Hepatocyte (in vitro differentiated cells): ENCODE data around the gene EDEM3. TPM values are rescaled to one million over a fixed set of nuclear protein-coding genes. Genes with fewer than 3 reads are reported as not detected.

ENCODE experiments used
- DNase-seq: peaks from one replicate; pipeline ENCODE4 v3.0.0-alpha.2; 2016; ENCODE audit warnings: low spot score
- H2AFZ ChIP-seq: fragments of 200-600 bp; sonication (generic); 2 replicates; pipeline ENCODE4 v1.6.0; 2016; ENCODE audit warnings: antibody characterized with exemption, mild to moderate bottlenecking
- H3K27ac ChIP-seq: fragments of 200-600 bp; sonication (generic); 2 replicates; pipeline ENCODE4 v1.5.1; 2016; ENCODE audit warnings: mild to moderate bottlenecking
- H3K27me3 ChIP-seq: fragments of 200-600 bp; sonication (generic); 2 replicates; pipeline ENCODE4 v1.6.1; 2016
- H3K36me3 ChIP-seq: fragments of 200-600 bp; sonication (generic); replicated peaks from 2 replicates; pipeline ENCODE4 v1.5.1; 2016; ENCODE audit warnings: low read depth; ENCODE audit not compliant: insufficient read depth
- H3K4me1 ChIP-seq: fragments of 200-600 bp; sonication (generic); 2 replicates; pipeline ENCODE4 v1.5.1; 2016; ENCODE audit warnings: mild to moderate bottlenecking, moderate library complexity; ENCODE audit not compliant: insufficient read depth
- H3K4me2 ChIP-seq: fragments of 200-600 bp; sonication (generic); 2 replicates; pipeline ENCODE4 v1.6.0; 2016
- H3K4me3 ChIP-seq: fragments of 200-600 bp; sonication (generic); 2 replicates; pipeline ENCODE4 v1.5.1; 2016; ENCODE audit warnings: mild to moderate bottlenecking
- H3K79me2 ChIP-seq: fragments of 200-600 bp; sonication (generic); 2 replicates; pipeline ENCODE4 v1.6.0; 2017; ENCODE audit warnings: mild to moderate bottlenecking
- H3K9me2 ChIP-seq: fragments of 200-600 bp; sonication (generic); replicated peaks from 2 replicates; pipeline ENCODE4 v1.6.0; 2017; ENCODE audit warnings: mild to moderate bottlenecking; ENCODE audit not compliant: insufficient read depth
- H3K9me3 ChIP-seq: fragments of 200-600 bp; sonication (generic); 2 replicates; pipeline ENCODE4 v1.5.1; 2016; ENCODE audit warnings: low read depth, mild to moderate bottlenecking
- H4K20me1 ChIP-seq: fragments of 200-600 bp; sonication (generic); 2 replicates; pipeline ENCODE4 v1.6.0; 2016; ENCODE audit warnings: mild to moderate bottlenecking; ENCODE audit not compliant: insufficient read depth, poor library complexity, severe bottlenecking
- EZH2 ChIP-seq: fragments of 200-600 bp; sonication (generic); IDR thresholded peaks from 2 replicates; pipeline ENCODE4 v1.6.1; 2016; ENCODE audit warnings: antibody characterized with exemption, mild to moderate bottlenecking, borderline replicate concordance
- EZH2phosphoT487 ChIP-seq: fragments of 200-600 bp; sonication (generic); IDR thresholded peaks from one replicate; pipeline ENCODE4 v1.6.1; 2018; ENCODE audit warnings: antibody characterized with exemption, mild to moderate bottlenecking, low read depth, moderate library complexity; ENCODE audit not compliant: unreplicated experiment, severe bottlenecking
- WGBS: methylation state at CpG from one replicate; pipeline ENCODE4 v1.1.6; 2016; ENCODE audit warnings: low lambda C conversion rate; ENCODE audit errors: missing lambda C conversion rate; 5-methylcytosine and 5-hydroxymethylcytosine counted together
- polyA plus RNA-seq: library from polyadenylated mRNA; unstranded; fragments of >200 nt; fragmentation: Nextera tagmentation; extraction: Ambion mirVana; gene quantifications from 2 replicates; pipeline ENCODE4 v1.2.1, GENCODE V29; 2016
- total RNA-seq: library from RNA; depleted of rRNA; stranded (reverse); fragments of >200 nt; gene quantifications from 2 replicates; pipeline ENCODE4 v1.2.3, GENCODE V29; 2014
- TF ChIP-seq, protein P1 (sequence below): fragments of 200-600 bp; sonication (generic); IDR thresholded peaks from 2 replicates; pipeline ENCODE4 v1.5.1; 2016; ENCODE audit warnings: antibody characterized with exemption, mild to moderate bottlenecking; ENCODE audit not compliant: poor library complexity

EDEM3 gene
- total and polyA plus RNA-seq, 2 experiments from 2014 or later = 14.9 to 54.1 TPM

- Histone ChIP-seq H4K20me1 (no peaks in the 10 kb centered on the region), H3K27ac (no peak overlapping the region), H3K36me3 (no peaks in the 10 kb centered on the region), H3K4me2 (no peak overlapping the region), H2AFZ (no peak overlapping the region), H3K79me2 (no peaks in the 10 kb centered on the region), H3K9me2 (no peaks in the 10 kb centered on the region), H3K9me3 (no peaks in the 10 kb centered on the region), H3K4me3 (no peak overlapping the region), H3K4me1 (peaks cover 4% of the 10 kb centered on the region), H3K27me3 (no peaks in the 10 kb centered on the region)
- DNase-seq = no peak
- TF ChIP-seq EZH2 (no peak), EZH2phosphoT487 (no peak)
- TF ChIP-seq, protein P1, sequence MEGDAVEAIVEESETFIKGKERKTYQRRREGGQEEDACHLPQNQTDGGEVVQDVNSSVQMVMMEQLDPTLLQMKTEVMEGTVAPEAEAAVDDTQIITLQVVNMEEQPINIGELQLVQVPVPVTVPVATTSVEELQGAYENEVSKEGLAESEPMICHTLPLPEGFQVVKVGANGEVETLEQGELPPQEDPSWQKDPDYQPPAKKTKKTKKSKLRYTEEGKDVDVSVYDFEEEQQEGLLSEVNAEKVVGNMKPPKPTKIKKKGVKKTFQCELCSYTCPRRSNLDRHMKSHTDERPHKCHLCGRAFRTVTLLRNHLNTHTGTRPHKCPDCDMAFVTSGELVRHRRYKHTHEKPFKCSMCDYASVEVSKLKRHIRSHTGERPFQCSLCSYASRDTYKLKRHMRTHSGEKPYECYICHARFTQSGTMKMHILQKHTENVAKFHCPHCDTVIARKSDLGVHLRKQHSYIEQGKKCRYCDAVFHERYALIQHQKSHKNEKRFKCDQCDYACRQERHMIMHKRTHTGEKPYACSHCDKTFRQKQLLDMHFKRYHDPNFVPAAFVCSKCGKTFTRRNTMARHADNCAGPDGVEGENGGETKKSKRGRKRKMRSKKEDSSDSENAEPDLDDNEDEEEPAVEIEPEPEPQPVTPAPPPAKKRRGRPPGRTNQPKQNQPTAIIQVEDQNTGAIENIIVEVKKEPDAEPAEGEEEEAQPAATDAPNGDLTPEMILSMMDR = no peak
- 79% methylated on average over 4 of the region's 4 CpGs for WGBS
These were observed 15.7 kb upstream of the EDEM3 start for GRCh38 chr1:184770181-184770979.

DNA sequence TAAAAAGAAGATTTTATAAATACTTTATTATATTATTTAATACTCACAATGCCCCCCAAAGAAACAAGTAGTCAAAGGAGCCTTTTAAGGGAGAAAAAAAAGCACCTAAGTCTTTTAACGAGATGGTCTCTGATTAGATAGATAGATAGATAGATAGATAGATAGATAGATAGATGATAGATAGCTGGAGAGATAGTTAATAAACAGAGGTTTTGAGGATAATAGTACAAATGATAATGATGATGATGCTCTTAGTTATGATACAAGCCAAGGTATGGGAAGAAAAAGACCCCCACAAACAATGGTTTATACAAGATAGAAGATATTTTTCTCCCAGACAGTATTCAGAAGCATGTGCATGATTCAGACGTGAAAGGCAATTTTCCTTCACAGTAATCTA, 14.6 kb upstream of the EDEM3 start:
- Histone ChIP-seq H4K20me1 (no peaks in the 10 kb centered on the region), H3K4me3 (no peak overlapping the region), H2AFZ (no peak overlapping the region), H3K27me3 (no peaks in the 10 kb centered on the region), H3K36me3 (no peaks in the 10 kb centered on the region), H3K79me2 (no peaks in the 10 kb centered on the region), H3K9me2 (no peaks in the 10 kb centered on the region), H3K9me3 (no peaks in the 10 kb centered on the region), H3K4me2 (no peak overlapping the region), H3K27ac (no peak overlapping the region), H3K4me1 (peaks cover 4% of the 10 kb centered on the region)
- DNase-seq = no peak
- 79% methylated on average over 2 of the region's 2 CpGs for WGBS
- TF ChIP-seq EZH2phosphoT487 (no peak), EZH2 (no peak)
- TF ChIP-seq, protein P1 = no peak

- H3K36me3 ChIP-seq = no peaks in the 10 kb centered on the region
- H3K79me2 ChIP-seq = no peaks in the 10 kb centered on the region
- H3K9me2 ChIP-seq = no peaks in the 10 kb centered on the region
- no peak overlapping the region for H3K27ac ChIP-seq
- H3K27me3 ChIP-seq = no peaks in the 10 kb centered on the region
- H3K4me1 ChIP-seq = no peaks in the 10 kb centered on the region
- no peak for DNase-seq
- 80% methylated on average over 2 of the region's 2 CpGs for WGBS
- no peaks in the 10 kb centered on the region for H3K9me3 ChIP-seq
- H3K4me2 ChIP-seq = no peak overlapping the region
- no peak overlapping the region for H3K4me3 ChIP-seq
- TF ChIP-seq EZH2phosphoT487 (no peak), EZH2 (no peak)
- TF ChIP-seq, protein P1 = no peak
- no peak overlapping the region for H2AFZ ChIP-seq
- H4K20me1 ChIP-seq = no peaks in the 10 kb centered on the region
These were observed 13.8 kb upstream of the EDEM3 start for GRCh38 chr1:184768467-184768866.
